HG03103 (cell line): ENCODE data around the gene BCL2L1.
"Not testable (repeated sequence)": the region's sequence is repeated elsewhere in the genome, so short reads cannot be mapped to it uniquely, and the experiment has no call there.

ENCODE experiments used
- ATAC-seq: cut with Tn5 transposase; IDR thresholded peaks from one replicate; pipeline ENCODE4 v1.9.1; 2021; ENCODE audit warnings: low read depth; ENCODE audit not compliant: unreplicated experiment

Gene BCL2L1

GRCh38 chr20:31722257-31723068, at the start of gene BCL2L1:
TSS of gene BCL2L1 (minus strand) at chr20:31722868. CDS start at chr20:31722218, 650 bp downstream.
- ATAC-seq, result peak; percentile 6

GRCh38 chr20:31770243-31770642, 47.6 kb upstream of the BCL2L1 start:
- ATAC-seq, result no peak

GRCh38 chr20:31769681-31770080, 47.0 kb upstream of the BCL2L1 start:
- ATAC-seq, result no peak

- no peak for ATAC-seq
Observed at GRCh38 chr20:31767805-31768204, 45.1 kb upstream of the BCL2L1 start.

- ATAC-seq, result no peak
Observed at GRCh38 chr20:31764641-31765305, 42.1 kb upstream of the BCL2L1 start.

- no peak for ATAC-seq
Observed at GRCh38 chr20:31760519-31761240, 38.0 kb upstream of the BCL2L1 start.

GRCh38 chr20:31759836-31760518, 37.3 kb upstream of the BCL2L1 start:
- no peak for ATAC-seq

GRCh38 chr20:31758991-31759390, 36.3 kb upstream of the BCL2L1 start:
- no peak for ATAC-seq

GRCh38 chr20:31758521-31758920, 35.9 kb upstream of the BCL2L1 start:
- no peak for ATAC-seq

- ATAC-seq, result no peak
Observed at GRCh38 chr20:31757254-31757653, 34.6 kb upstream of the BCL2L1 start.

GRCh38 chr20:31751126-31751525, 28.5 kb upstream of the BCL2L1 start:
- ATAC-seq, result no peak

GRCh38 chr20:31749223-31749622, 26.6 kb upstream of the BCL2L1 start:
- ATAC-seq, result no peak

GRCh38 chr20:31747640-31748039, 25.0 kb upstream of the BCL2L1 start:
- no peak for ATAC-seq

- ATAC-seq, result not testable (repeated sequence)
Observed at GRCh38 chr20:31747028-31747427, 24.4 kb upstream of the BCL2L1 start.

- no peak for ATAC-seq
Observed at GRCh38 chr20:31746068-31746878, 23.6 kb upstream of the BCL2L1 start.

GRCh38 chr20:31740656-31741323, 18.1 kb upstream of the BCL2L1 start:
- ATAC-seq, result no peak

GRCh38 chr20:31740208-31740607, 17.5 kb upstream of the BCL2L1 start:
- ATAC-seq, result no peak

GRCh38 chr20:31739550-31739977, 16.9 kb upstream of the BCL2L1 start:
- no peak for ATAC-seq
